Tibial artery (tissue), 4 donors: Measurements from ENCODE around the gene EPHA8.

Experiments
- DNase-seq, 2 donors: peaks; one replicate each; pipeline ENCODE4 v3.0.0-alpha.2; 2019
- H3K27ac ChIP-seq, 2 donors: fragments of 200-600 bp; sonication (generic) in 1 of 2; 1 replicate in 1 of 2; 2 replicates in 1 of 2; pipeline ENCODE4 v1.5.1; 2018 to 2019; ENCODE audit warnings: mild to moderate bottlenecking in 1 of 2
- H3K27me3 ChIP-seq, 2 donors: fragments of 200-600 bp; sonication (generic) in 1 of 2; one replicate each; pipeline versions ENCODE4 v1.5.1 to v1.6.0; 2016 to 2019
- H3K36me3 ChIP-seq, 3 donors: fragments of 200-600 bp; sonication (generic) in 2 of 3; one replicate each; pipeline ENCODE4 v1.5.1; 2016 to 2019; ENCODE audit warnings: mild to moderate bottlenecking in 2 of 3
- H3K4me1 ChIP-seq, 4 donors: fragments of 200-600 bp; sonication (generic) in 2 of 4; 1 replicate in 3 of 4; 2 replicates in 1 of 4; pipeline ENCODE4 v1.5.1; 2016 to 2019
- H3K4me3 ChIP-seq, 2 donors: fragments of 200-600 bp; sonication (generic) in 1 of 2; 1 replicate in 1 of 2; 2 replicates in 1 of 2; pipeline ENCODE4 v1.5.1; 2018 to 2019; ENCODE audit warnings: mild to moderate bottlenecking in 2 of 2
- H3K9me3 ChIP-seq, 3 donors: fragments of 200-600 bp; sonication (generic) in 1 of 3; one replicate each; pipeline ENCODE4 v1.5.1; 2016 to 2019
- intact Hi-C: fragments of 100-400 bp; cut with DNase I; formaldehyde crosslinking; loops from one replicate; pipeline ENCODE4 v1.15.0; 2023; ENCODE audit warnings: low total_unique reads
- TF ChIP-seq, protein P1 (sequence below), 2 experiments: fragments of 200-600 bp in 1 of 2; fragments of 450-650 bp in 1 of 2; IDR thresholded peaks; one replicate each; pipeline ENCODE4 v1.5.1; 2017 to 2019; ENCODE audit warnings: antibody characterized with exemption in 2 of 2, mild to moderate bottlenecking in 1 of 2, moderate library complexity in 1 of 2

EPHA8 gene

DNA sequence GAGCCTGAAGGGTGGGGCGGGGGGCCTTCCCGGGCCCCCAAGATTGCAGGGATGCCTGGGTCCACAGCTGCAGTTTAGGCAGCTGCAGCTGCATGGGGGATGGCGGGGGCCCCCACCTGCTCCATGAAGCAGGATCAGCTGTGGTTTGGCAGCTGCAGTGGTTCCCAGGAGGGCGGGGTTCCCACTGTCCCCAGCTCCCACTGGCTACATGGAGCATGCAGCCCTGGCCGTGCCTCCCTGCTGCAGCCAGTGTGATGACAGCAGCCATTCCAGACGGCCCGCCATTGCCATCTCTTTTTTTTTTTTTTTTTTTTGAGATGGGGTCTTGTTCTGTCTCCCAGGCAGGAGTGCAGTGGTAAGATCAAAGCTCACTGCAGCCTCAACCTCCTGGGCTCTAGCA, 72.1 kb downstream of the EPHA8 start:
- H3K27me3 ChIP-seq, result peaks cover 0 to 75% of the 10 kb centered on the region in 2 donors
- intact Hi-C loops, result no loop called here
- no peak for DNase-seq

DNA sequence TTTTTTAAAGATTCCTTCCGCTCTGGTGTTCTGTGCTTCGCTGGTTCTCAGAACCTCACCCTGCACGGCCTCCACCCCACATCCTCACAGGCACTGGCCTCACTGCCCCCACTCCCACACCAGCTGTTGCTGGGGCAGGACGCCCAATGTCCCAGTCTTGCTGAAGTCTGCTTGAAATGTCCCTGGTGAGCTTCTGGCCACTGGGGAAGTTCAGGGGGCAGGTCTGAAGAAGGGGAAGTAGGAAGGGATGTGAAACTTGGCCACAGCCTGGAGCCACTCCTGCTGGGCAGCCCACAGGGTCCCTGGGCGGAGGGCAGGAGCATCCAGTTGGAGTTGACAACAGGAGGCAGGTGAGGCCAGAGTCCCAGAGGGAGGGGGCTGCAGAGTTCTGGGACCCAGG, 73.1 kb downstream of the EPHA8 start, which contains the start of gene C1QA:
Gene C1QA (plus strand): TSS at position 276 of the 400 bp plus-strand sequence. CDS start 989 bp downstream, outside the sequence.
- Histone ChIP-seq H3K4me1 (no peaks in the 10 kb centered on the region), H3K4me3 (peak within 1 kb of the TSS; percentile 17 to 23), H3K36me3 (no peaks in the 10 kb centered on the region), H3K9me3 (no peaks in the 10 kb centered on the region), H3K27me3 (peaks cover 0 to 79% of the 10 kb centered on the region in 2 donors), H3K27ac (no peak within 1 kb of the TSS)
- intact Hi-C loops, result no loop called here
- peak; percentile 82 to 84 for DNase-seq
- TF ChIP-seq, protein P1, sequence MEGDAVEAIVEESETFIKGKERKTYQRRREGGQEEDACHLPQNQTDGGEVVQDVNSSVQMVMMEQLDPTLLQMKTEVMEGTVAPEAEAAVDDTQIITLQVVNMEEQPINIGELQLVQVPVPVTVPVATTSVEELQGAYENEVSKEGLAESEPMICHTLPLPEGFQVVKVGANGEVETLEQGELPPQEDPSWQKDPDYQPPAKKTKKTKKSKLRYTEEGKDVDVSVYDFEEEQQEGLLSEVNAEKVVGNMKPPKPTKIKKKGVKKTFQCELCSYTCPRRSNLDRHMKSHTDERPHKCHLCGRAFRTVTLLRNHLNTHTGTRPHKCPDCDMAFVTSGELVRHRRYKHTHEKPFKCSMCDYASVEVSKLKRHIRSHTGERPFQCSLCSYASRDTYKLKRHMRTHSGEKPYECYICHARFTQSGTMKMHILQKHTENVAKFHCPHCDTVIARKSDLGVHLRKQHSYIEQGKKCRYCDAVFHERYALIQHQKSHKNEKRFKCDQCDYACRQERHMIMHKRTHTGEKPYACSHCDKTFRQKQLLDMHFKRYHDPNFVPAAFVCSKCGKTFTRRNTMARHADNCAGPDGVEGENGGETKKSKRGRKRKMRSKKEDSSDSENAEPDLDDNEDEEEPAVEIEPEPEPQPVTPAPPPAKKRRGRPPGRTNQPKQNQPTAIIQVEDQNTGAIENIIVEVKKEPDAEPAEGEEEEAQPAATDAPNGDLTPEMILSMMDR (IDR thresholded peaks at IDR 0.05), result no peak

More for the DNA sequence above, 72.1 kb downstream of the EPHA8 start:
- no peaks in the 10 kb centered on the region for H3K4me1 ChIP-seq
- H3K27ac ChIP-seq, result no peak overlapping the region
- TF ChIP-seq, protein P1 (IDR thresholded peaks at IDR 0.05), result no peak
- no peak overlapping the region for H3K4me3 ChIP-seq
- H3K9me3 ChIP-seq, result no peaks in the 10 kb centered on the region
- no peaks in the 10 kb centered on the region for H3K36me3 ChIP-seq

DNA sequence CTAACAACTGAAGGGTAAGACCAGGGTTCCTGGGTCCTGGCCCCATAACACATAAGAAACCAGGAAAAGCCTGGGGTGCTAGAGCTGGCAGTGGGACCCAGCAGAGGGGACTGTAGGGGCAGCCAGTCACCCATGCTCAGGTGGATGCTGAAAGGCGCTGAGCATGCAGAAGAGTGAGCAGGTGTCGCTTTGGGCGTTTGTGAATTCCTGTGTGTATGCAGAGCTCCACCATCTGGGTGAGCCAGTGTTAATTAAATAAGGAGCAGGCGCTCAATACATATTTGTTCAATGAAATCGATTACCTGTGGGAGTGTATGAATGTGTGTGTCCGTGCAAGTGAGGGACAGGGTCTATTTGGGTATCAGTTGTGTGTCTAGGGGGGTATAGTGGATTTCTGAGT, 73.6 kb downstream of the EPHA8 start:
- H3K27ac ChIP-seq, result no peak overlapping the region
- intact Hi-C loops, result no loop called here
- TF ChIP-seq, protein P1 (IDR thresholded peaks at IDR 0.05), result no peak
- no peaks in the 10 kb centered on the region for H3K36me3 ChIP-seq
- DNase-seq, result no peak
- H3K4me3 ChIP-seq, result peak overlapping the region; percentile 17 to 23
- no peaks in the 10 kb centered on the region for H3K9me3 ChIP-seq
- H3K4me1 ChIP-seq, result peaks cover 0 to 4% (median 2%) of the 10 kb centered on the region in 4 donors
- peaks cover 0 to 80% of the 10 kb centered on the region in 2 donors for H3K27me3 ChIP-seq

DNA sequence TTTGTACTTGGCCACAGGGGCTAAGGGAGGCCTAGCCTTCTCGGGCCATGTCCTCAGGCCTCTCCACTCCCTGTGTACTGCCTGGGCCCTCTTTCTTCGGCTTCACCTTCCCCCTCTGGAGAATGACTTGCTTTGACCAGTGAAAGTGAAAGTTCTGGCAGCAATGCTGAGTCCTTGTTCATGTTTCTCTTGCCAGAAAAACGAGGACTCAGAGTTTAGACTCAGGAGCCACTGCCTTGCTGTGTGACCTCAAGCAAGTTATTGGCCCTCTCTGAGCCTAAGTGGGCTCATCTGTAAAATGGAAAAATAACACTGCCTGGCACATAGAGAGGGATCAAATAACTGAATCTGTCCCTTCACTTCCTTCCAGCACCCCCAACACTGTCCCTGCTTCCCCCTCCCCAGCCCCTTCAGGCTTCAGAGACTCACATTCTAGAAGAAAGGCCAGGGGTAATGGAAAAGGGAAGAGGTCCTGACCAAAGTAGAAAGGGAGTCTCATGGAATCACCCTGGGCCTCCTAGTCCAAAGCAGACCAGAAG, 74.7 kb downstream of the EPHA8 start:
- DNase-seq, result no peak
- Histone ChIP-seq H3K27ac (no peak overlapping the region), H3K9me3 (no peaks in the 10 kb centered on the region), H3K4me3 (peak overlapping the region; percentile 17 to 23), H3K4me1 (peaks cover 0 to 7% (median 2%) of the 10 kb centered on the region in 4 donors), H3K36me3 (no peaks in the 10 kb centered on the region), H3K27me3 (peaks cover 0 to 82% of the 10 kb centered on the region in 2 donors)
- TF ChIP-seq, protein P1 (IDR thresholded peaks at IDR 0.05), result no peak
- intact Hi-C loops, result no loop called here

DNA sequence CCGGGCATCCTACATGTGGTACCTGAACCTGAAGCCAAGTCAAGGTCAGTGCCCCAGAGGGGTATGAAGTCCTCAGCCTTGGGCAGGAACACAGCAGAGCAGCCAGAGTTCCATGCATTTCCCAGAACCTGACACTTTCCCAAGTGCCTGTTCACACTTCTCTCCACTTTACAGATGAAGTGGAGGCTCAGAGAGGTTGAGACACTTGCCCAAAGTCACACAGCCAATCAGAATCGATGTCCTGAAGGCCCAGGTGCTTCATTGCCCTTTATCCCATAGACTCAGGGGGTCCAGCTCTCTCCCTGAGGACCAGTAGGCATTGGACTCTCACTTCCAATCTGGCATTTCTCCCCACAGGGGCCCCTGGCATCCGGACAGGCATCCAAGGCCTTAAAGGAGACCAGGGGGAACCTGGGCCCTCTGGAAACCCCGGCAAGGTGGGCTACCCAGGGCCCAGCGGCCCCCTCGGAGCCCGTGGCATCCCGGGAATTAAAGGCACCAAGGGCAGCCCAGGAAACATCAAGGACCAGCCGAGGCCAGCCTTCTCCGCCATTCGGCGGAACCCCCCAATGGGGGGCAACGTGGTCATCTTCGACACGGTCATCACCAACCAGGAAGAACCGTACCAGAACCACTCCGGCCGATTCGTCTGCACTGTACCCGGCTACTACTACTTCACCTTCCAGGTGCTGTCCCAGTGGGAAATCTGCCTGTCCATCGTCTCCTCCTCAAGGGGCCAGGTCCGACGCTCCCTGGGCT, 75.4 kb downstream of the EPHA8 start:
- Histone ChIP-seq H3K27ac (no peak overlapping the region), H3K27me3 (peaks cover 0 to 82% of the 10 kb centered on the region in 2 donors), H3K9me3 (no peaks in the 10 kb centered on the region), H3K36me3 (no peaks in the 10 kb centered on the region), H3K4me3 (peak overlapping the region in 1 of 2 donors; percentile 23), H3K4me1 (peaks cover 0 to 7% (median 2%) of the 10 kb centered on the region in 4 donors)
- intact Hi-C loops, result no loop called here
- DNase-seq, result no peak
- TF ChIP-seq, protein P1 (IDR thresholded peaks at IDR 0.05), result no peak
